Activated naive CD8-positive, alpha-beta T cell treated with anti-CD3 and anti-CD28 coated beads, Interleukin-2, amount 50 U/mL, for 24 hours (primary cell): ENCODE data around the gene SMG7.
A peak's percentile ranks its signal among the peaks of the same experiment; 100 is the strongest.

Experiments used
- ATAC-seq: fragments of 150-1000 bp; cut with Tn5 transposase; one replicate; pipeline ENCODE4 v1.10.0; 2021
- DNase-seq: peaks from one replicate; pipeline ENCODE4 v3.0.0; 2021
- H3K27ac Mint-ChIP-seq: one replicate; pipeline ENCODE4 v1.8.0; 2021; ENCODE audit warnings: mild to moderate bottlenecking, mixed read lengths
- H3K27me3 Mint-ChIP-seq: one replicate; pipeline ENCODE4 v1.8.0; 2021; ENCODE audit warnings: mixed read lengths
- H3K36me3 Mint-ChIP-seq: one replicate; pipeline ENCODE4 v1.8.0; 2021; ENCODE audit warnings: low read depth, mixed read lengths
- H3K4me1 Mint-ChIP-seq: one replicate; pipeline ENCODE4 v1.8.0; 2021; ENCODE audit warnings: mixed read lengths
- H3K4me3 Mint-ChIP-seq: one replicate; pipeline ENCODE4 v1.8.0; 2021; ENCODE audit warnings: mild to moderate bottlenecking, moderate library complexity, mixed read lengths
- H3K9me3 Mint-ChIP-seq: one replicate; pipeline ENCODE4 v1.8.0; 2021; ENCODE audit warnings: mixed read lengths

The SMG7 gene

GRCh38 chr1:183515002-183515689 is 42.8 kb downstream of the SMG7 start:
- Mint-ChIP-seq H3K36me3 (peaks cover 22% of the 10 kb centered on the region), H3K9me3 (no peaks in the 10 kb centered on the region), H3K27ac (peak overlapping the region; percentile 1), H3K4me3 (no peak overlapping the region), H3K4me1 (peaks cover 7% of the 10 kb centered on the region), H3K27me3 (no peaks in the 10 kb centered on the region)
- ATAC-seq, result no peak
- DNase-seq, result no peak

GRCh38 chr1:183516725-183517124 is 44.4 kb downstream of the SMG7 start:
- DNase-seq (no peak), ATAC-seq (no peak)
- no peak overlapping the region for H3K4me3 Mint-ChIP-seq
- no peak overlapping the region for H3K27ac Mint-ChIP-seq
- H3K4me1 Mint-ChIP-seq, result peaks cover 4% of the 10 kb centered on the region
- no peaks in the 10 kb centered on the region for H3K27me3 Mint-ChIP-seq
- peaks cover 30% of the 10 kb centered on the region for H3K36me3 Mint-ChIP-seq
- no peaks in the 10 kb centered on the region for H3K9me3 Mint-ChIP-seq

GRCh38 chr1:183517401-183517800 is 45.1 kb downstream of the SMG7 start:
- Mint-ChIP-seq H3K27ac (no peak overlapping the region), H3K4me3 (no peak overlapping the region), H3K36me3 (peaks cover 34% of the 10 kb centered on the region), H3K4me1 (peaks cover 4% of the 10 kb centered on the region), H3K27me3 (no peaks in the 10 kb centered on the region), H3K9me3 (no peaks in the 10 kb centered on the region)
- DNase-seq, result no peak
- ATAC-seq, result no peak

GRCh38 chr1:183520379-183520778 is 48.1 kb downstream of the SMG7 start:
- H3K36me3 Mint-ChIP-seq, result peaks cover 39% of the 10 kb centered on the region

GRCh38 chr1:183522104-183522503 is 49.8 kb downstream of the SMG7 start:
- H3K27ac Mint-ChIP-seq, result no peak overlapping the region
- H3K27me3 Mint-ChIP-seq, result no peaks in the 10 kb centered on the region
- H3K9me3 Mint-ChIP-seq, result no peaks in the 10 kb centered on the region
- peaks cover 30% of the 10 kb centered on the region for H3K36me3 Mint-ChIP-seq
- DNase-seq, result no peak
- no peaks in the 10 kb centered on the region for H3K4me1 Mint-ChIP-seq
- ATAC-seq, result no peak
- no peak overlapping the region for H3K4me3 Mint-ChIP-seq

More at GRCh38 chr1:183520379-183520778, 48.1 kb downstream of the SMG7 start:
- no peaks in the 10 kb centered on the region for H3K4me1 Mint-ChIP-seq
- ATAC-seq (no peak), DNase-seq (no peak)
- H3K27me3 Mint-ChIP-seq, result no peaks in the 10 kb centered on the region
- no peak overlapping the region for H3K27ac Mint-ChIP-seq
- H3K4me3 Mint-ChIP-seq, result no peak overlapping the region
- H3K9me3 Mint-ChIP-seq, result no peaks in the 10 kb centered on the region

GRCh38 chr1:183528577-183528976 is 56.3 kb downstream of the SMG7 start:
- H3K9me3 Mint-ChIP-seq, result no peaks in the 10 kb centered on the region
- no peak for ATAC-seq
- DNase-seq, result no peak
- H3K27me3 Mint-ChIP-seq, result no peaks in the 10 kb centered on the region
- no peak overlapping the region for H3K4me3 Mint-ChIP-seq
- H3K36me3 Mint-ChIP-seq, result peaks cover 24% of the 10 kb centered on the region
- H3K27ac Mint-ChIP-seq, result no peak overlapping the region
- no peaks in the 10 kb centered on the region for H3K4me1 Mint-ChIP-seq

- no peak overlapping the region for H3K27ac Mint-ChIP-seq
- H3K36me3 Mint-ChIP-seq, result peaks cover 38% of the 10 kb centered on the region
- H3K9me3 Mint-ChIP-seq, result no peaks in the 10 kb centered on the region
Measured at GRCh38 chr1:183533617-183534174, 61.4 kb downstream of the SMG7 start.

GRCh38 chr1:183537405-183537804 is 65.1 kb downstream of the SMG7 start:
- Mint-ChIP-seq H3K27ac (no peak overlapping the region), H3K36me3 (peaks cover 54% of the 10 kb centered on the region), H3K4me1 (no peaks in the 10 kb centered on the region), H3K4me3 (no peak overlapping the region), H3K9me3 (no peaks in the 10 kb centered on the region), H3K27me3 (no peaks in the 10 kb centered on the region)
- ATAC-seq (no peak), DNase-seq (no peak)

More at GRCh38 chr1:183533617-183534174, 61.4 kb downstream of the SMG7 start:
- no peak for ATAC-seq
- no peaks in the 10 kb centered on the region for H3K4me1 Mint-ChIP-seq
- no peaks in the 10 kb centered on the region for H3K27me3 Mint-ChIP-seq
- no peak for DNase-seq
- no peak overlapping the region for H3K4me3 Mint-ChIP-seq

- no peak overlapping the region for H3K4me3 Mint-ChIP-seq
- H3K27ac Mint-ChIP-seq, result no peak overlapping the region
- H3K9me3 Mint-ChIP-seq, result no peaks in the 10 kb centered on the region
- no peaks in the 10 kb centered on the region for H3K4me1 Mint-ChIP-seq
- H3K27me3 Mint-ChIP-seq, result no peaks in the 10 kb centered on the region
- peaks cover 45% of the 10 kb centered on the region for H3K36me3 Mint-ChIP-seq
- DNase-seq, result no peak
- ATAC-seq, result peak; percentile 79
Measured at GRCh38 chr1:183543619-183544204, 71.4 kb downstream of the SMG7 start.

GRCh38 chr1:183544598-183545297 is 72.4 kb downstream of the SMG7 start:
- H3K4me1 Mint-ChIP-seq, result no peaks in the 10 kb centered on the region
- H3K27me3 Mint-ChIP-seq, result no peaks in the 10 kb centered on the region
- peaks cover 45% of the 10 kb centered on the region for H3K36me3 Mint-ChIP-seq
- ATAC-seq (no peak), DNase-seq (no peak)
- H3K27ac Mint-ChIP-seq, result no peak overlapping the region
- H3K9me3 Mint-ChIP-seq, result no peaks in the 10 kb centered on the region
- H3K4me3 Mint-ChIP-seq, result no peak overlapping the region

GRCh38 chr1:183546427-183546826 is 74.1 kb downstream of the SMG7 start:
- Mint-ChIP-seq H3K4me3 (no peak overlapping the region), H3K27ac (no peak overlapping the region), H3K9me3 (no peaks in the 10 kb centered on the region), H3K27me3 (no peaks in the 10 kb centered on the region), H3K4me1 (no peaks in the 10 kb centered on the region), H3K36me3 (peaks cover 45% of the 10 kb centered on the region)
- DNase-seq, result no peak
- no peak for ATAC-seq

- no peak for DNase-seq
- Mint-ChIP-seq H3K9me3 (no peaks in the 10 kb centered on the region), H3K27me3 (no peaks in the 10 kb centered on the region), H3K4me3 (no peak overlapping the region), H3K36me3 (peaks cover 43% of the 10 kb centered on the region), H3K4me1 (no peaks in the 10 kb centered on the region), H3K27ac (no peak overlapping the region)
- no peak for ATAC-seq
Measured at GRCh38 chr1:183548116-183548515, 75.8 kb downstream of the SMG7 start.

- H3K27me3 Mint-ChIP-seq, result no peaks in the 10 kb centered on the region
- peak overlapping the region; percentile 20 for H3K27ac Mint-ChIP-seq
- DNase-seq, result no peak
- no peaks in the 10 kb centered on the region for H3K9me3 Mint-ChIP-seq
- peaks cover 35% of the 10 kb centered on the region for H3K36me3 Mint-ChIP-seq
- no peaks in the 10 kb centered on the region for H3K4me1 Mint-ChIP-seq
- H3K4me3 Mint-ChIP-seq, result no peak overlapping the region
- no peak for ATAC-seq
Measured at GRCh38 chr1:183550915-183551314, 78.6 kb downstream of the SMG7 start.

- ATAC-seq (no peak), DNase-seq (no peak)
- peaks cover 35% of the 10 kb centered on the region for H3K36me3 Mint-ChIP-seq
- H3K4me1 Mint-ChIP-seq, result no peaks in the 10 kb centered on the region
- no peaks in the 10 kb centered on the region for H3K9me3 Mint-ChIP-seq
- no peak overlapping the region for H3K27ac Mint-ChIP-seq
- no peaks in the 10 kb centered on the region for H3K27me3 Mint-ChIP-seq
- no peak overlapping the region for H3K4me3 Mint-ChIP-seq
Measured at GRCh38 chr1:183551924-183552323, 79.6 kb downstream of the SMG7 start.

GRCh38 chr1:183552441-183552840 is 80.1 kb downstream of the SMG7 start:
- Mint-ChIP-seq H3K27ac (no peak overlapping the region), H3K27me3 (no peaks in the 10 kb centered on the region), H3K36me3 (peaks cover 35% of the 10 kb centered on the region), H3K4me1 (no peaks in the 10 kb centered on the region), H3K9me3 (no peaks in the 10 kb centered on the region), H3K4me3 (no peak overlapping the region)
- no peak for DNase-seq
- no peak for ATAC-seq
